Kidney capillary endothelial cell (primary cell): ENCODE measurements around the gene CTIF.
"Not testable (repeated sequence)": the region's sequence is repeated elsewhere in the genome, so short reads cannot be mapped to it uniquely, and the experiment has no call there.

Experiments
- DNase-seq: peaks from one replicate; pipeline ENCODE4 v3.0.0-alpha.2; 2018; ENCODE audit warnings: low spot score

CTIF gene

GRCh38 chr18:48803951-48804855 lies 265.4 kb downstream of the CTIF start:
- DNase-seq, result no peak

GRCh38 chr18:48804856-48805610 lies 266.2 kb downstream of the CTIF start:
- DNase-seq, result no peak

GRCh38 chr18:48805826-48806535 lies 267.1 kb downstream of the CTIF start:
- no peak for DNase-seq

GRCh38 chr18:48806551-48807261 lies 267.9 kb downstream of the CTIF start:
- no peak for DNase-seq

GRCh38 chr18:48808476-48808875 lies 269.6 kb downstream of the CTIF start:
- no peak for DNase-seq

GRCh38 chr18:48809365-48809764 lies 270.5 kb downstream of the CTIF start:
- no peak for DNase-seq

GRCh38 chr18:48810805-48811204 lies 272.0 kb downstream of the CTIF start:
- DNase-seq, result no peak

GRCh38 chr18:48811401-48811800 lies 272.6 kb downstream of the CTIF start:
- DNase-seq, result no peak

- not testable (repeated sequence) for DNase-seq
Measured at GRCh38 chr18:48811977-48812451, 273.2 kb downstream of the CTIF start.

GRCh38 chr18:48813321-48813720 lies 274.5 kb downstream of the CTIF start:
- no peak for DNase-seq

- DNase-seq, result no peak
Measured at GRCh38 chr18:48813833-48814489, 275.1 kb downstream of the CTIF start.

- DNase-seq, result no peak
Measured at GRCh38 chr18:48814490-48815178, 275.8 kb downstream of the CTIF start.

- DNase-seq, result no peak
Measured at GRCh38 chr18:48815179-48815515, 276.3 kb downstream of the CTIF start.

- no peak for DNase-seq
Measured at GRCh38 chr18:48815581-48816324, 276.9 kb downstream of the CTIF start.

GRCh38 chr18:48816554-48816953 lies 277.7 kb downstream of the CTIF start:
- no peak for DNase-seq

GRCh38 chr18:48817021-48817461 lies 278.2 kb downstream of the CTIF start:
- no peak for DNase-seq

GRCh38 chr18:48818329-48819254 lies 279.8 kb downstream of the CTIF start:
- DNase-seq, result no peak

- no peak for DNase-seq
Measured at GRCh38 chr18:48819276-48819675, 280.4 kb downstream of the CTIF start.
